BLaER1 treated with 17β-estradiol and CSF1 and Interleukin-3, amounts not matched to agents 10 nM and 100 nM (cell line): ENCODE measurements around the gene BMERB1.
"Not testable (repeated sequence)": the region's sequence is repeated elsewhere in the genome, so short reads cannot be mapped to it uniquely, and the experiment has no call there.

ENCODE experiments used
- H3K27ac ChIP-seq, 11 experiments: shearing (Covaris generic); formaldehyde crosslinking; 2 replicates each; pipeline ENCODE4 v1.8.1; 2022
- H3K27me3 ChIP-seq, 11 experiments: shearing (Covaris generic); formaldehyde crosslinking; 2 replicates each; pipeline ENCODE4 v1.8.1; 2022
- H3K36me3 ChIP-seq, 11 experiments: shearing (Covaris generic); formaldehyde crosslinking; 2 replicates each; pipeline ENCODE4 v1.8.1; 2022
- H3K4me1 ChIP-seq, 10 experiments: shearing (Covaris generic); formaldehyde crosslinking; 2 replicates each; pipeline ENCODE4 v1.8.1; 2022
- H3K4me2 ChIP-seq, 11 experiments: shearing (Covaris generic); formaldehyde crosslinking; 2 replicates each; pipeline ENCODE4 v1.8.1; 2022
- H3K4me3 ChIP-seq, 10 experiments: shearing (Covaris generic); formaldehyde crosslinking; 2 replicates each; pipeline ENCODE4 v1.8.1; 2022
- H3K9ac ChIP-seq, 11 experiments: shearing (Covaris generic); formaldehyde crosslinking; 2 replicates each; pipeline ENCODE4 v1.8.1; 2022
- H3K9me3 ChIP-seq, 11 experiments: shearing (Covaris generic); formaldehyde crosslinking; replicated peaks in 1 of 11; 2 replicates each; pipeline ENCODE4 v1.8.1; 2022
- H4K20me1 ChIP-seq, 11 experiments: shearing (Covaris generic); formaldehyde crosslinking; 2 replicates each; pipeline ENCODE4 v1.8.1; 2022
- Cebpa-rat ChIP-seq, 11 experiments: shearing (Covaris generic); IDR thresholded peaks; 2 replicates each; pipeline ENCODE4 v1.8.1; 2022

BMERB1 gene

GRCh38 chr16:15439102-15439501 is 4.7 kb downstream of the BMERB1 start:
- Histone ChIP-seq H3K36me3 (no peaks in the 10 kb centered on the region), H3K27ac (no peak overlapping the region), H3K4me3 (no peak overlapping the region), H3K9me3 (no peaks in the 10 kb centered on the region), H3K4me1 (peaks cover 5 to 15% (median 8%) of the 10 kb centered on the region in 10 experiments; a peak in 13 of 20 replicates), H3K4me2 (no peak overlapping the region), H3K27me3 (peaks cover 26 to 35% (median 31%) of the 10 kb centered on the region in 11 experiments), H3K9ac (no peak overlapping the region), H4K20me1 (peaks cover 0 to 11% (median 6%) of the 10 kb centered on the region in 11 experiments; a peak in 9 of 22 replicates)
- no peak for TF ChIP-seq Cebpa-rat (IDR thresholded peaks at IDR 0.05)

- TF ChIP-seq Cebpa-rat (IDR thresholded peaks at IDR 0.05) = no peak
- no peak overlapping the region for H3K27ac ChIP-seq
- peaks cover 22 to 31% (median 27%) of the 10 kb centered on the region in 11 experiments for H3K27me3 ChIP-seq
- no peak overlapping the region for H3K9ac ChIP-seq
- 0 out of 22 replicates have a peak overlapping the region, but pooled peaks of 1 of the 11 experiments have one; percentile 5 for H3K4me2 ChIP-seq
- H3K4me3 ChIP-seq = no peak overlapping the region
- H3K36me3 ChIP-seq = no peaks in the 10 kb centered on the region
- H4K20me1 ChIP-seq = peaks cover 0 to 11% (median 6%) of the 10 kb centered on the region in 11 experiments; a peak in 9 of 22 replicates
- peaks cover 0 to 2% (median 0%) of the 10 kb centered on the region in 11 experiments; a peak in 5 of 22 replicates for H3K9me3 ChIP-seq
- peaks cover 5 to 15% (median 8%) of the 10 kb centered on the region in 10 experiments; a peak in 13 of 20 replicates for H3K4me1 ChIP-seq
Observed at GRCh38 chr16:15439521-15439920, 5.1 kb downstream of the BMERB1 start.

GRCh38 chr16:15440852-15441251 is 6.5 kb downstream of the BMERB1 start:
- peaks cover 8 to 18% (median 14%) of the 10 kb centered on the region in 11 experiments for H3K27me3 ChIP-seq
- H3K9ac ChIP-seq = no peak overlapping the region
- peaks cover 8 to 15% (median 13%) of the 10 kb centered on the region in 11 experiments for H3K9me3 ChIP-seq
- no peak overlapping the region for H3K4me3 ChIP-seq
- no peak overlapping the region for H3K27ac ChIP-seq
- H4K20me1 ChIP-seq = peaks cover 0 to under 1% (median 0%) of the 10 kb centered on the region in 11 experiments; a peak in 1 of 22 replicates
- H3K4me1 ChIP-seq = peaks cover 0 to 7% (median 0%) of the 10 kb centered on the region in 10 experiments; a peak in 2 of 20 replicates
- no peak for TF ChIP-seq Cebpa-rat (IDR thresholded peaks at IDR 0.05)
- peaks cover 0 to 7% (median 0%) of the 10 kb centered on the region in 11 experiments; a peak in 1 of 22 replicates for H3K36me3 ChIP-seq
- no peak overlapping the region for H3K4me2 ChIP-seq

- H4K20me1 ChIP-seq, H3K4me2 ChIP-seq, H3K36me3 ChIP-seq, H3K4me3 ChIP-seq, H3K27ac ChIP-seq, H3K9ac ChIP-seq, H3K4me1 ChIP-seq, H3K27me3 ChIP-seq: not testable (repeated sequence)
- peaks cover 10 to 25% (median 17%) of the 10 kb centered on the region in 11 experiments for H3K9me3 ChIP-seq
Observed at GRCh38 chr16:15442140-15442539, 7.8 kb downstream of the BMERB1 start.

GRCh38 chr16:15443753-15444152 is 9.4 kb downstream of the BMERB1 start:
- Histone ChIP-seq H3K4me1 (peaks cover 0 to 7% (median 0%) of the 10 kb centered on the region in 10 experiments; a peak in 2 of 20 replicates), H3K27ac (no peak overlapping the region), H3K9me3 (peaks cover 10 to 25% (median 17%) of the 10 kb centered on the region in 11 experiments), H3K4me3 (no peak overlapping the region), H3K27me3 (no peaks in the 10 kb centered on the region), H3K4me2 (no peak overlapping the region), H3K36me3 (peaks cover 0 to 7% (median 0%) of the 10 kb centered on the region in 11 experiments; a peak in 1 of 22 replicates), H4K20me1 (no peaks in the 10 kb centered on the region), H3K9ac (no peak overlapping the region)
- TF ChIP-seq Cebpa-rat (IDR thresholded peaks at IDR 0.05) = no peak

- Histone ChIP-seq H3K27ac (no peak overlapping the region), H3K4me1 (peaks cover 0 to 7% (median 0%) of the 10 kb centered on the region in 10 experiments; a peak in 2 of 20 replicates), H3K9ac (no peak overlapping the region), H3K4me3 (no peak overlapping the region), H3K9me3 (peaks cover 10 to 25% (median 17%) of the 10 kb centered on the region in 11 experiments), H4K20me1 (no peaks in the 10 kb centered on the region), H3K27me3 (no peaks in the 10 kb centered on the region), H3K4me2 (no peak overlapping the region), H3K36me3 (peaks cover 0 to 7% (median 0%) of the 10 kb centered on the region in 11 experiments; a peak in 1 of 22 replicates)
- TF ChIP-seq Cebpa-rat (IDR thresholded peaks at IDR 0.05) = no peak
Observed at GRCh38 chr16:15444264-15444663, 9.9 kb downstream of the BMERB1 start.

- no peak overlapping the region for H3K27ac ChIP-seq
Observed at GRCh38 chr16:15445450-15445849, 11.1 kb downstream of the BMERB1 start.

GRCh38 chr16:15446901-15447300 is 12.5 kb downstream of the BMERB1 start:
- peaks cover 10 to 25% (median 17%) of the 10 kb centered on the region in 11 experiments for H3K9me3 ChIP-seq
- H4K20me1 ChIP-seq = no peaks in the 10 kb centered on the region
- peaks cover 0 to 7% (median 0%) of the 10 kb centered on the region in 11 experiments; a peak in 1 of 22 replicates for H3K36me3 ChIP-seq
- H3K27me3 ChIP-seq = no peaks in the 10 kb centered on the region
- H3K4me3 ChIP-seq = no peak overlapping the region
- H3K9ac ChIP-seq = no peak overlapping the region
- peaks cover 0 to 2% (median 0%) of the 10 kb centered on the region in 10 experiments; a peak in 4 of 20 replicates for H3K4me1 ChIP-seq
- no peak overlapping the region for H3K4me2 ChIP-seq
- TF ChIP-seq Cebpa-rat (IDR thresholded peaks at IDR 0.05) = no peak
- H3K27ac ChIP-seq = no peak overlapping the region

More at GRCh38 chr16:15445450-15445849, 11.1 kb downstream of the BMERB1 start:
- no peaks in the 10 kb centered on the region for H3K4me1 ChIP-seq
- H3K4me2 ChIP-seq = no peak overlapping the region
- TF ChIP-seq Cebpa-rat (IDR thresholded peaks at IDR 0.05) = no peak
- no peaks in the 10 kb centered on the region for H4K20me1 ChIP-seq
- H3K9me3 ChIP-seq = peaks cover 10 to 25% (median 17%) of the 10 kb centered on the region in 11 experiments
- H3K9ac ChIP-seq = no peak overlapping the region
- H3K36me3 ChIP-seq = peaks cover 0 to 7% (median 0%) of the 10 kb centered on the region in 11 experiments; a peak in 1 of 22 replicates
- no peak overlapping the region for H3K4me3 ChIP-seq
- no peaks in the 10 kb centered on the region for H3K27me3 ChIP-seq

GRCh38 chr16:15450624-15451023 is 16.2 kb downstream of the BMERB1 start:
- H3K9me3 ChIP-seq = peaks cover 4 to 14% (median 6%) of the 10 kb centered on the region in 11 experiments
- peaks cover 0 to 24% (median 9%) of the 10 kb centered on the region in 10 experiments; a peak in 16 of 20 replicates for H3K4me1 ChIP-seq
- H3K4me2 ChIP-seq = no peak overlapping the region
- H3K27ac ChIP-seq = no peak overlapping the region
- H3K27me3 ChIP-seq = no peaks in the 10 kb centered on the region
- H3K9ac ChIP-seq = no peak overlapping the region
- no peaks in the 10 kb centered on the region for H4K20me1 ChIP-seq
- no peak overlapping the region for H3K4me3 ChIP-seq
- H3K36me3 ChIP-seq = 0 out of 22 replicates have a peak, but pooled peaks cover 0 to under 1% (median 0%) of the 10 kb centered on the region in 11 experiments
- TF ChIP-seq Cebpa-rat (IDR thresholded peaks at IDR 0.05) = no peak
